Measurements from ENCODE around the gene PITHD1. TPM values are rescaled to one million over a fixed set of nuclear protein-coding genes. Genes with fewer than 3 reads are reported as not detected.

PITHD1 gene
- total RNA-seq, 3 donors from 2014 or later, result 46.9 to 62.8 (median 60.3) TPM

GRCh38 chr1:23810818-23811540 lies 32.8 kb downstream of the PITHD1 start:
- no peaks in the 10 kb centered on the region for H3K9me3 ChIP-seq
- TF ChIP-seq POLR2A (IDR thresholded peaks at IDR 0.05) (no peak), POLR2AphosphoS5 (IDR thresholded peaks at IDR 0.05) (no peak)
- TF ChIP-seq, protein P1, sequence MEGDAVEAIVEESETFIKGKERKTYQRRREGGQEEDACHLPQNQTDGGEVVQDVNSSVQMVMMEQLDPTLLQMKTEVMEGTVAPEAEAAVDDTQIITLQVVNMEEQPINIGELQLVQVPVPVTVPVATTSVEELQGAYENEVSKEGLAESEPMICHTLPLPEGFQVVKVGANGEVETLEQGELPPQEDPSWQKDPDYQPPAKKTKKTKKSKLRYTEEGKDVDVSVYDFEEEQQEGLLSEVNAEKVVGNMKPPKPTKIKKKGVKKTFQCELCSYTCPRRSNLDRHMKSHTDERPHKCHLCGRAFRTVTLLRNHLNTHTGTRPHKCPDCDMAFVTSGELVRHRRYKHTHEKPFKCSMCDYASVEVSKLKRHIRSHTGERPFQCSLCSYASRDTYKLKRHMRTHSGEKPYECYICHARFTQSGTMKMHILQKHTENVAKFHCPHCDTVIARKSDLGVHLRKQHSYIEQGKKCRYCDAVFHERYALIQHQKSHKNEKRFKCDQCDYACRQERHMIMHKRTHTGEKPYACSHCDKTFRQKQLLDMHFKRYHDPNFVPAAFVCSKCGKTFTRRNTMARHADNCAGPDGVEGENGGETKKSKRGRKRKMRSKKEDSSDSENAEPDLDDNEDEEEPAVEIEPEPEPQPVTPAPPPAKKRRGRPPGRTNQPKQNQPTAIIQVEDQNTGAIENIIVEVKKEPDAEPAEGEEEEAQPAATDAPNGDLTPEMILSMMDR (IDR thresholded peaks at IDR 0.05), result peak in 2 of 3 donors; percentile 41 to 50
- H3K27me3 ChIP-seq, result no peaks in the 10 kb centered on the region
- no peaks in the 10 kb centered on the region for H3K4me1 ChIP-seq
- no peak for DNase-seq (ENCODE audit: low spot score in 2 of 2)
- no peaks in the 10 kb centered on the region for H3K36me3 ChIP-seq
- intact Hi-C loops (cut with DNase I; ENCODE audit: low total_unique reads), result no loop called here
- no peak overlapping the region for H3K4me3 ChIP-seq
- no peak overlapping the region for H3K27ac ChIP-seq

- intact Hi-C loops (cut with DNase I; ENCODE audit: low total_unique reads), result no loop called here
- TF ChIP-seq POLR2AphosphoS5 (IDR thresholded peaks at IDR 0.05) (no peak), POLR2A (IDR thresholded peaks at IDR 0.05) (no peak)
- TF ChIP-seq, protein P1 (IDR thresholded peaks at IDR 0.05), result no peak
- Histone ChIP-seq H3K36me3 (no peaks in the 10 kb centered on the region), H3K4me3 (no peak overlapping the region), H3K27me3 (no peaks in the 10 kb centered on the region), H3K9me3 (no peaks in the 10 kb centered on the region), H3K4me1 (no peaks in the 10 kb centered on the region), H3K27ac (no peak overlapping the region)
- DNase-seq (ENCODE audit: low spot score in 2 of 2), result no peak
Observed at GRCh38 chr1:23814016-23814415, 35.8 kb downstream of the PITHD1 start.

DNA sequence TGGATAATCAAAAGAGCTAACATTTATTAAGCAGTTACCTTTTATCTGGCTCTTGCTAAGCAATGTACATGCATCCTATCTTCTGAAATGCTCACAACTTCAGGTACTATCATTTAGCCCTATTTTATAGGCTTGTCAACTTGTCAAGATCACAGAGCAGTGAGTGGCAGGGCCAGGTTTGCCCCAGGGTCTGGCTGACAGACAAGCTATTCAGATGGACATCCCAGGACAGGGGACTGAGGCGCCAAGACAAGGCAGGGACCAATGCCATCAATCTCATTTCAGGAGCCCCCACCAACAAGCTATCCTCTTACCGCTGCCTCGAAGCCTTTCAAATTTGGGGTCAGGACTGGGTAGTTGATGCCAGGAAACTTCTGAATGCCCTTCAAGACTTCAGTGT lies 38.1 kb downstream of the PITHD1 start:
- Histone ChIP-seq H3K27ac (no peak overlapping the region), H3K4me3 (no peak overlapping the region), H3K36me3 (no peaks in the 10 kb centered on the region), H3K4me1 (no peaks in the 10 kb centered on the region), H3K27me3 (no peaks in the 10 kb centered on the region), H3K9me3 (no peaks in the 10 kb centered on the region)
- intact Hi-C loops (cut with DNase I; ENCODE audit: low total_unique reads), result no loop called here
- TF ChIP-seq POLR2A (IDR thresholded peaks at IDR 0.05) (no peak), POLR2AphosphoS5 (IDR thresholded peaks at IDR 0.05) (no peak)
- TF ChIP-seq, protein P1 (IDR thresholded peaks at IDR 0.05), result no peak
- DNase-seq (ENCODE audit: low spot score in 2 of 2), result no peak

DNA sequence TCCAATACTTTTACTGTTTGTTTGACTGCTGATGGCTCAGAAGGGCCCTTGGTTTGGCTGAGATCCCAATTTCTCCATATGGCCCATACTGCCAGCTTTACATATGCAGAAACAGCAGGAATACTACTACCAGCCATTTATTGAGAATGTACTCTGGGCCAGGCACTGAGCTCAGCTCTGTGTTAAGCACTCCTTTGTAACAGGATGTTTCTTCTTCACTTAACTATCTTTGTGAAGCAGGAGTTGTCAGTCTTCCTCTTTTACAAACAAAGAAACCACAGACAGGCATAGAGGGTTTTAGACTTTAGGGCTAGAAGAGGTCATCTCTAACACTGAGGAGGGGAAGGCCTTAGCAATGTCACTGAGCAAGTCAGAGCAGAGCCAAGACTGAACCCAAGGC lies 38.7 kb downstream of the PITHD1 start:
- no peaks in the 10 kb centered on the region for H3K4me1 ChIP-seq
- no peaks in the 10 kb centered on the region for H3K36me3 ChIP-seq
- H3K27ac ChIP-seq, result no peak overlapping the region
- intact Hi-C loops (cut with DNase I; ENCODE audit: low total_unique reads), result no loop called here
- no peaks in the 10 kb centered on the region for H3K9me3 ChIP-seq
- TF ChIP-seq, protein P1 (IDR thresholded peaks at IDR 0.05), result no peak
- TF ChIP-seq POLR2A (IDR thresholded peaks at IDR 0.05), result no peak
- TF ChIP-seq POLR2AphosphoS5 (IDR thresholded peaks at IDR 0.05), result no peak
- H3K4me3 ChIP-seq, result no peak overlapping the region
- H3K27me3 ChIP-seq, result no peaks in the 10 kb centered on the region
- no peak for DNase-seq (ENCODE audit: low spot score in 2 of 2)

DNA sequence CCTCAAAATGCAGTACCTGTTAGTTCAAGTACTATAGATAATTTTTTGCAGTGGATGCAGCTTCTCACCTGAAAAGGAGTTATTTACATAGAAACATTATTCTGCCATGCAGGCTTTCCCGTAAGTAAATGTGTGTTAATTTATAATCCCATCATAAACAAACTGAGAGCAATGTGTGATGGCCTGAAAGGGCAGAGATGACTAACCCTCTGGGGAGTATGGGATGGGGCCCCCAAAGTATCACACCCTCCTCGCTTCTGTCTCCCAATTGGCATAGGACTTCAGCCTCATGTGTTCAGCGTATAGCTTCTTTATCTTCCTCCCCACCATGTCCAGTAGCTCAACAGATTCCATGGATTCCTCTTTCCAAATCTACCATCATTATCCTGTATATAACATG lies 39.4 kb downstream of the PITHD1 start:
- Histone ChIP-seq H3K4me3 (no peak overlapping the region), H3K27ac (no peak overlapping the region), H3K27me3 (no peaks in the 10 kb centered on the region), H3K36me3 (no peaks in the 10 kb centered on the region), H3K9me3 (no peaks in the 10 kb centered on the region), H3K4me1 (no peaks in the 10 kb centered on the region)
- DNase-seq (ENCODE audit: low spot score in 2 of 2), result no peak
- intact Hi-C loops (cut with DNase I; ENCODE audit: low total_unique reads), result no loop called here
- no peak for TF ChIP-seq POLR2A (IDR thresholded peaks at IDR 0.05)
- TF ChIP-seq, protein P1 (IDR thresholded peaks at IDR 0.05), result no peak
- TF ChIP-seq POLR2AphosphoS5 (IDR thresholded peaks at IDR 0.05), result no peak

Data from breast epithelium (tissue), 4 donors.